CD14-positive monocyte (primary cell): Measurements from ENCODE around the gene CNPPD1. TPM values are rescaled to one million over a fixed set of nuclear protein-coding genes. Genes with fewer than 3 reads are reported as not detected.

Source experiments
- DNase-seq, 3 donors: peaks; one replicate each; pipeline ENCODE4 v3.0.0-alpha.2; 2011 to 2022
- H2AFZ ChIP-seq: 2 replicates; pipeline ENCODE4 v1.6.0; 2012; ENCODE audit warnings: mild to moderate bottlenecking, low read depth, low read length, inconsistent platforms; ENCODE audit not compliant: insufficient read depth, poor library complexity, severe bottlenecking
- H3K27ac ChIP-seq, 2 donors: 1 replicate in 1 of 2; 2 replicates in 1 of 2; pipeline ENCODE4 v1.5.1; 2012 to 2013; ENCODE audit warnings: low read length in 2 of 2, control low read depth in 1 of 2, inconsistent platforms in 1 of 2, low read depth in 1 of 2, mild to moderate bottlenecking in 1 of 2
- H3K27me3 ChIP-seq, 2 donors: one replicate each; pipeline versions ENCODE4 v1.6.0 to v1.6.1; 2011 to 2013; ENCODE audit warnings: low read length in 2 of 2; ENCODE audit not compliant: control insufficient read depth in 2 of 2, insufficient read depth in 2 of 2
- H3K36me3 ChIP-seq, 2 donors: replicated peaks in 1 of 2; 1 replicate in 1 of 2; 2 replicates in 1 of 2; pipeline versions ENCODE4 v1.5.1 to v1.6.1; 2012 to 2013; ENCODE audit warnings: low read length in 2 of 2, control low read depth in 1 of 2, inconsistent platforms in 1 of 2, mild to moderate bottlenecking in 1 of 2; ENCODE audit not compliant: insufficient read depth in 2 of 2, control insufficient read depth in 1 of 2
- H3K4me1 ChIP-seq, 2 donors: 1 replicate in 1 of 2; 2 replicates in 1 of 2; pipeline versions ENCODE4 v1.5.1 to v1.6.1; 2012 to 2013; ENCODE audit warnings: low read length in 2 of 2, control low read depth in 1 of 2, inconsistent platforms in 1 of 2, mild to moderate bottlenecking in 1 of 2, moderate library complexity in 1 of 2; ENCODE audit not compliant: insufficient read depth in 2 of 2, control insufficient read depth in 1 of 2
- H3K4me2 ChIP-seq: replicated peaks from 2 replicates; pipeline ENCODE3; 2012; ENCODE audit warnings: low read length, moderate library complexity, mild to moderate bottlenecking; ENCODE audit not compliant: poor library complexity, severe bottlenecking; ENCODE audit errors: extremely low read depth
- H3K4me3 ChIP-seq, 3 experiments: fragments of 200-600 bp in 1 of 3; sonication (generic) in 1 of 3; replicated peaks in 1 of 3; 1 replicate in 2 of 3; 2 replicates in 1 of 3; pipeline ENCODE4 v1.5.1; 2011 to 2013; ENCODE audit warnings: low read length in 3 of 3, mild to moderate bottlenecking in 3 of 3, control low read depth in 2 of 3, low read depth in 2 of 3, inconsistent platforms in 1 of 3, moderate library complexity in 1 of 3
- H3K79me2 ChIP-seq: 2 replicates; pipeline ENCODE4 v1.6.0; 2012; ENCODE audit warnings: mild to moderate bottlenecking, control low read depth, inconsistent platforms, low read length, moderate library complexity; ENCODE audit not compliant: insufficient read depth
- H3K9ac ChIP-seq: 2 replicates; pipeline ENCODE4 v1.6.0; 2017; ENCODE audit warnings: low read length, mild to moderate bottlenecking; ENCODE audit not compliant: insufficient read depth, poor library complexity, severe bottlenecking
- H3K9me3 ChIP-seq, 2 donors: replicated peaks in 1 of 2; 1 replicate in 1 of 2; 2 replicates in 1 of 2; pipeline versions ENCODE4 v1.5.1 to v1.6.1; 2012 to 2013; ENCODE audit warnings: low read length in 2 of 2, control low read depth in 1 of 2; ENCODE audit not compliant: control insufficient read depth in 1 of 2, insufficient read depth in 1 of 2
- H4K20me1 ChIP-seq: 2 replicates; pipeline ENCODE4 v1.6.0; 2012; ENCODE audit warnings: mild to moderate bottlenecking, low read length, control low read depth, moderate library complexity; ENCODE audit not compliant: insufficient read depth
- H3K27ac Mint-ChIP-seq, 7 donors: one replicate each; pipeline ENCODE4 v1.8.0; 2020; ENCODE audit warnings: mild to moderate bottlenecking in 7 of 7, mixed read lengths in 7 of 7, moderate library complexity in 6 of 7, inconsistent platforms in 2 of 7
- H3K27me3 Mint-ChIP-seq, 3 donors: one replicate each; pipeline ENCODE4 v1.8.0; 2021 to 2022; ENCODE audit warnings: low read depth in 3 of 3, mild to moderate bottlenecking in 3 of 3, mixed read lengths in 3 of 3, moderate library complexity in 3 of 3, inconsistent platforms in 1 of 3
- H3K36me3 Mint-ChIP-seq, 2 donors: one replicate each; pipeline ENCODE4 v1.8.0; 2020; ENCODE audit warnings: mixed read lengths in 2 of 2, inconsistent platforms in 1 of 2, mild to moderate bottlenecking in 1 of 2
- H3K4me1 Mint-ChIP-seq: one replicate; pipeline ENCODE4 v1.8.0; 2020; ENCODE audit warnings: mild to moderate bottlenecking, mixed read lengths
- H3K4me3 Mint-ChIP-seq, 2 donors: one replicate each; pipeline ENCODE4 v1.8.0; 2020; ENCODE audit warnings: mild to moderate bottlenecking in 2 of 2, mixed read lengths in 2 of 2, moderate library complexity in 1 of 2
- H3K9me3 Mint-ChIP-seq, 7 donors: one replicate each; pipeline ENCODE4 v1.8.0; 2020 to 2022; ENCODE audit warnings: mixed read lengths in 7 of 7, mild to moderate bottlenecking in 6 of 7, moderate library complexity in 6 of 7, inconsistent platforms in 2 of 7
- WGBS: methylation state at CpG from one replicate; pipeline ENCODE4 v1.1.5; 2013; ENCODE audit warnings: missing lambda C conversion rate; ENCODE audit not compliant: insufficient coverage; 5-methylcytosine and 5-hydroxymethylcytosine counted together
- intact Hi-C, 2 donors: fragments of 100-400 bp; cut with micrococcal nuclease; formaldehyde crosslinking; loops; one replicate each; pipeline versions ENCODE4 v1.15.0 to v1.15.1; 2023
- polyA plus RNA-seq, 3 donors: library from polyadenylated mRNA; depleted of rRNA in 1 of 3; unstranded in 2 of 3; stranded (reverse) in 1 of 3; fragments of 300-500 nt in 2 of 3; fragments of >200 nt in 1 of 3; fragmentation: Illumina TruSeq in 2 of 3; gene quantifications; 1 replicate in 2 of 3; 2 replicates in 1 of 3; pipeline ENCODE4 v1.2.3, GENCODE V29; 2012 to 2021
- TF ChIP-seq, protein P1 (sequence below): fragments of 200-600 bp; IDR thresholded peaks from one replicate; pipeline ENCODE4 v1.8.0; 2022; ENCODE audit warnings: antibody characterized with exemption, mild to moderate bottlenecking

Gene CNPPD1
- polyA plus RNA-seq, 3 donors, result 68.8 to 109 (median 71.3) TPM

DNA sequence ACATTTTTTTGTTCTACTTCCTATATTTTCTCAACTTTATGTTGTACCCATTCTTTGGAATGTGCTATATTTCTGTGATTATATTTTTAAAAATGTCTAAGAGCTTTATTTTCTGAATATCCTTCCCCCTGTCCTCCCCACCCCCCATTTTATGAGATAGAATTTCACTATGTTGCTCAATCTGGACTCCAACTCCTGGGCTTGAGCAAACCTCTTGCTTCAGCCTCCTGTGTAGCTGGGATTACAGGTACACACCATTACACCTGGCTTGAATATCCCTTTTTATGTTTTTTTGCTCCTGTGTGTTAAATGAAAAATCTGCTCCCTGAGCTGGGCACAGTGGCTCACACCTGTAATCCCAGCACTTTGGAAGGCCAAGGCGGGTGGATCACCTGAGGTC lies 20.7 kb upstream of the CNPPD1 start:
- Mint-ChIP-seq H3K4me1 (no peaks in the 10 kb centered on the region), H3K27ac (no peak overlapping the region), H3K27me3 (peaks cover 2 to 19% (median 14%) of the 10 kb centered on the region in 3 donors), H3K36me3 (no peaks in the 10 kb centered on the region), H3K9me3 (peaks cover 0 to 3% (median 0%) of the 10 kb centered on the region in 7 donors), H3K4me3 (no peak overlapping the region)
- no peaks in the 10 kb centered on the region for H4K20me1 ChIP-seq
- DNase-seq, result no peak
- H3K27ac ChIP-seq, result no peak overlapping the region
- H3K9me3 ChIP-seq, result no peaks in the 10 kb centered on the region
- intact Hi-C loops, result no loop called here
- no peak overlapping the region for H3K4me2 ChIP-seq
- H3K27me3 ChIP-seq, result no peaks in the 10 kb centered on the region
- WGBS, result 100% methylated on average over 1 of the region's 1 CpG
- H3K79me2 ChIP-seq, result no peaks in the 10 kb centered on the region
- TF ChIP-seq, protein P1, sequence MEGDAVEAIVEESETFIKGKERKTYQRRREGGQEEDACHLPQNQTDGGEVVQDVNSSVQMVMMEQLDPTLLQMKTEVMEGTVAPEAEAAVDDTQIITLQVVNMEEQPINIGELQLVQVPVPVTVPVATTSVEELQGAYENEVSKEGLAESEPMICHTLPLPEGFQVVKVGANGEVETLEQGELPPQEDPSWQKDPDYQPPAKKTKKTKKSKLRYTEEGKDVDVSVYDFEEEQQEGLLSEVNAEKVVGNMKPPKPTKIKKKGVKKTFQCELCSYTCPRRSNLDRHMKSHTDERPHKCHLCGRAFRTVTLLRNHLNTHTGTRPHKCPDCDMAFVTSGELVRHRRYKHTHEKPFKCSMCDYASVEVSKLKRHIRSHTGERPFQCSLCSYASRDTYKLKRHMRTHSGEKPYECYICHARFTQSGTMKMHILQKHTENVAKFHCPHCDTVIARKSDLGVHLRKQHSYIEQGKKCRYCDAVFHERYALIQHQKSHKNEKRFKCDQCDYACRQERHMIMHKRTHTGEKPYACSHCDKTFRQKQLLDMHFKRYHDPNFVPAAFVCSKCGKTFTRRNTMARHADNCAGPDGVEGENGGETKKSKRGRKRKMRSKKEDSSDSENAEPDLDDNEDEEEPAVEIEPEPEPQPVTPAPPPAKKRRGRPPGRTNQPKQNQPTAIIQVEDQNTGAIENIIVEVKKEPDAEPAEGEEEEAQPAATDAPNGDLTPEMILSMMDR, result no peak
- no peak overlapping the region for H3K4me3 ChIP-seq
- no peak overlapping the region for H2AFZ ChIP-seq
- H3K36me3 ChIP-seq, result no peaks in the 10 kb centered on the region
- no peak overlapping the region for H3K9ac ChIP-seq
- H3K4me1 ChIP-seq, result no peaks in the 10 kb centered on the region

DNA sequence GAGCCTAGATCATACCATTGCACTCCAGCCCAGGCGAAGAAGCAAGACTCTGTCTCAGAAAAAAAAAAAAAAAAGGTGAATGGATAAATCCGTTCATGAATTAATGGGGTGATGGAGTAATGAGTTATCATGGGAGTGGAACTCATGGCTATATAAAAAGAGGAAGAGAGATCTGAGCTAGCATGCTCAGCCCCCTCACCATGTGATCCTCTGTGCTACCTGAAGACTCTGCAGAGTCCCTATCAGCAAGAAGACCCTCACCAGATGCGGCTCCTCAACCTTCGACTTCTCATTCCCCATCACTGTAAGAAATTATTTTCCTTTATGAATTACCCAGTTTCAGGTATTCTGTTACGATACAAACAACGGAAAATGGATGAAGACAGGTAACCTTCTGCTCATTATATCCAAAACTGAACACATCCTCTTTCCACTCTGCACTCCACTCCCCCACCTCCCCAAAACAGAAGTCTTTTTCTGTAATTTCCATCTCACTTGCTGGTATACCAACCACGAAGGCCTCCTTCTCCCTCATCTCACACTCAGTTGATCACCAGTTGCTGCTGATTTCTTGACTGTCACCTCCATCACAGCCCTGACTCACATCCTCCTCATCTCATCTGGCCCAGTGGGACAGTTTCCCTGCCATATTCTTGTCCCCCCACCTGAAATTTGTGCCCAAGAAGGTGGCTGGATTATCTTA lies 10.2 kb upstream of the CNPPD1 start:
- Histone ChIP-seq H3K36me3 (peaks cover 27 to 43% of the 10 kb centered on the region in 2 donors), H2AFZ (no peak overlapping the region), H3K27ac (no peak overlapping the region), H3K9me3 (no peaks in the 10 kb centered on the region), H3K4me1 (peaks cover 10 to 11% of the 10 kb centered on the region in 2 donors), H3K9ac (no peak overlapping the region), H3K79me2 (peaks cover 6% of the 10 kb centered on the region), H3K4me3 (no peak overlapping the region), H3K27me3 (no peaks in the 10 kb centered on the region), H4K20me1 (peaks cover 23% of the 10 kb centered on the region), H3K4me2 (no peak overlapping the region)
- Mint-ChIP-seq H3K4me3 (no peak overlapping the region), H3K27ac (no peak overlapping the region), H3K4me1 (peaks cover 13% of the 10 kb centered on the region), H3K9me3 (peaks cover 0 to 2% (median 0%) of the 10 kb centered on the region in 7 donors), H3K36me3 (peaks cover 32 to 43% of the 10 kb centered on the region in 2 donors), H3K27me3 (peaks cover 0 to 3% (median 0%) of the 10 kb centered on the region in 3 donors)
- 94% methylated on average over 5 of the region's 7 CpGs for WGBS
- no peak for DNase-seq
- TF ChIP-seq, protein P1, result no peak
- intact Hi-C loops, result no loop called here
